HepG2 (cell line): ENCODE data around the gene DDX46. TPM values are rescaled to one million over a fixed set of nuclear protein-coding genes. Genes with fewer than 3 reads are reported as not detected.
A peak's percentile ranks its signal among the peaks of the same experiment; 100 is the strongest.

Experiments
- ARNT ChIP-seq: fragments of 450-650 bp; IDR thresholded peaks from 2 replicates; pipeline ENCODE4 v1.6.1; 2017
- FOXM1 ChIP-seq: sonication (generic); formaldehyde crosslinking; IDR thresholded peaks from 2 replicates; pipeline ENCODE4 v1.5.0; 2020; ENCODE audit warnings: missing genetic modification reagents
- HNRNPUL1 ChIP-seq: fragments of 200-400 bp; formaldehyde crosslinking; IDR thresholded peaks from 2 replicates; pipeline ENCODE4 v1.6.1; 2017; ENCODE audit warnings: low read depth, mild to moderate bottlenecking, low read length, moderate library complexity
- NFIB ChIP-seq: sonication (generic); formaldehyde crosslinking; IDR thresholded peaks from 2 replicates; pipeline ENCODE4 v1.9.0; 2021; ENCODE audit warnings: missing genetic modification reagents, mild to moderate bottlenecking, borderline replicate concordance
- NKX3-1 ChIP-seq: sonication (generic); formaldehyde crosslinking; IDR thresholded peaks from 2 replicates; pipeline ENCODE4 v1.5.0; 2020; ENCODE audit warnings: missing genetic modification reagents
- ZFYVE20 ChIP-seq: sonication (generic); formaldehyde crosslinking; IDR thresholded peaks from 2 replicates; pipeline ENCODE4 v1.8.0; 2023; ENCODE audit warnings: low read depth, mild to moderate bottlenecking, moderate library complexity, missing genetic modification reagents, borderline replicate concordance
- ZNF138 ChIP-seq: sonication (generic); formaldehyde crosslinking; IDR thresholded peaks from 2 replicates; pipeline ENCODE4 v1.5.0; 2020; ENCODE audit warnings: mild to moderate bottlenecking, low read depth, missing genetic modification reagents
- ZNF619 ChIP-seq: sonication (generic); formaldehyde crosslinking; IDR thresholded peaks from 2 replicates; pipeline ENCODE4 v1.4.0; 2020; ENCODE audit warnings: mild to moderate bottlenecking, missing genetic modification reagents
- ZNF670 ChIP-seq: sonication (generic); formaldehyde crosslinking; IDR thresholded peaks from 2 replicates; pipeline ENCODE4 v1.8.0; 2022; ENCODE audit warnings: mild to moderate bottlenecking, missing genetic modification reagents, borderline replicate concordance
- ZNF773 ChIP-seq: sonication (generic); formaldehyde crosslinking; IDR thresholded peaks from 2 replicates; pipeline ENCODE4 v1.4.0; 2020; ENCODE audit warnings: missing genetic modification reagents, borderline replicate concordance
- ZNF788 ChIP-seq: sonication (generic); formaldehyde crosslinking; IDR thresholded peaks from 2 replicates; pipeline ENCODE4 v1.5.0; 2020; ENCODE audit warnings: mild to moderate bottlenecking, missing genetic modification reagents, borderline replicate concordance
- polyA plus RNA-seq, 8 experiments: library from polyadenylated mRNA; depleted of rRNA in 3 of 8; stranded (reverse) in 7 of 8; unstranded in 1 of 8; fragments of >200 nt; fragmentation: Illumina TruSeq in 4 of 8; extraction: Trizol in 4 of 8; gene quantifications; 2 replicates each; pipeline versions ENCODE4 v1.2.1 to v1.2.3, GENCODE V29; 2011 to 2016; ENCODE audit warnings: low read depth in 4 of 8, missing spikeins in 1 of 8, mixed read lengths in 1 of 8; ENCODE audit not compliant: insufficient read depth in 1 of 8
- total RNA-seq, 5 experiments: library from RNA; depleted of rRNA; stranded (reverse); fragments of >200 nt; fragmentation: Illumina TruSeq; extraction: Trizol; gene quantifications; 2 replicates each; pipeline ENCODE4 v1.2.3, GENCODE V29; 2016; ENCODE audit warnings: low read depth in 1 of 5
- TF ChIP-seq, protein P1 (sequence below): sonication (generic); formaldehyde crosslinking; IDR thresholded peaks from 2 replicates; pipeline ENCODE4 v1.4.0; 2020; ENCODE audit warnings: low read depth, missing genetic modification reagents
- TF ChIP-seq, protein P2 (sequence below), 2 experiments: fragments of 450-650 bp in 1 of 2; sonication (generic) in 1 of 2; formaldehyde crosslinking in 1 of 2; IDR thresholded peaks; 2 replicates each; pipeline versions ENCODE4 v1.6.1 to v1.8.0; 2016 to 2022; ENCODE audit warnings: antibody characterized with exemption in 1 of 2, mild to moderate bottlenecking in 1 of 2, missing genetic modification reagents in 1 of 2

DDX46 gene
- total and polyA plus RNA-seq, 2 of the 13 experiments (the other 11 are each of a cell fraction or from before 2014, with no cell fraction given): 27.3 to 59.3 TPM

DNA sequence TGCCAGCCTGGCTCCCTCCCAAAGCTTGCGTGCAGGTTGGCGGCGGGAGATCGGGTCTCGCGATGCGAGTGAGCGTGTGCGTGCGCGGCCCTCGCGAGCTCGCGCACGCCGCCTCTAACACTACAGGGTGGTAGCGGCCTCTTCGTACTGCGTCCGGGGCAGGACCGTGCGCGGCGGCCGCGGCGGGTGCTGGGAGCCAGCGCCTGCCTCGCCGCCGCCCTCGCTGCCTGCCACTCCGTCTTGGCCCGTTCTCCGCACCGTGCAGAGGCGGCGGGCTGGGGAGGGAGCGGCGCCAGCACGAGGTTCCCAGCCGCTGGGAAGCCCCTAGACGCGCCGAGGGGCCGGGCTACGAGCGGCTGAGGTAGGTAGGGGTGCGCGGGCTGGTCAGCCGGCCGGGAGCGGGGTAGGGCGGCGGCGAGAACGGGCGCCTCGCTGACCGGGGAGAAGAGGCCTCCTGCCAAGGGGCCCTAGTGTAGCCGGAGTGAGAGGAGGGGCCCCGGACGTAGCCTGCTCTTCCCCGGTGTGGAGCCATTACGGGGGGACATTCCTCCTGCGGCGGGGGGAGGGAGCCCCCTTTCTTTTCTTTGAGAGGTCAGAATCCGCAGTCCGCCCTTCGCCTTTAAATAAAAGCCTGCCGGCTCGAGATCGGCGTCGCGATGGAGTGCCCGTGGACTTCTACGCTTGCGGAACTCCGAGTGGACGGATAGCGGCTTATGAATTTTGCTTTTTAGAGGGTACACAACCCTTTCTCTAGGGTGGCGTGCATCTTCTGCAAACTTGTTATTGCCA, 87.5 kb downstream of the DDX46 start, which contains the start of gene C5orf24 (continued):
- TF ChIP-seq, protein P1, sequence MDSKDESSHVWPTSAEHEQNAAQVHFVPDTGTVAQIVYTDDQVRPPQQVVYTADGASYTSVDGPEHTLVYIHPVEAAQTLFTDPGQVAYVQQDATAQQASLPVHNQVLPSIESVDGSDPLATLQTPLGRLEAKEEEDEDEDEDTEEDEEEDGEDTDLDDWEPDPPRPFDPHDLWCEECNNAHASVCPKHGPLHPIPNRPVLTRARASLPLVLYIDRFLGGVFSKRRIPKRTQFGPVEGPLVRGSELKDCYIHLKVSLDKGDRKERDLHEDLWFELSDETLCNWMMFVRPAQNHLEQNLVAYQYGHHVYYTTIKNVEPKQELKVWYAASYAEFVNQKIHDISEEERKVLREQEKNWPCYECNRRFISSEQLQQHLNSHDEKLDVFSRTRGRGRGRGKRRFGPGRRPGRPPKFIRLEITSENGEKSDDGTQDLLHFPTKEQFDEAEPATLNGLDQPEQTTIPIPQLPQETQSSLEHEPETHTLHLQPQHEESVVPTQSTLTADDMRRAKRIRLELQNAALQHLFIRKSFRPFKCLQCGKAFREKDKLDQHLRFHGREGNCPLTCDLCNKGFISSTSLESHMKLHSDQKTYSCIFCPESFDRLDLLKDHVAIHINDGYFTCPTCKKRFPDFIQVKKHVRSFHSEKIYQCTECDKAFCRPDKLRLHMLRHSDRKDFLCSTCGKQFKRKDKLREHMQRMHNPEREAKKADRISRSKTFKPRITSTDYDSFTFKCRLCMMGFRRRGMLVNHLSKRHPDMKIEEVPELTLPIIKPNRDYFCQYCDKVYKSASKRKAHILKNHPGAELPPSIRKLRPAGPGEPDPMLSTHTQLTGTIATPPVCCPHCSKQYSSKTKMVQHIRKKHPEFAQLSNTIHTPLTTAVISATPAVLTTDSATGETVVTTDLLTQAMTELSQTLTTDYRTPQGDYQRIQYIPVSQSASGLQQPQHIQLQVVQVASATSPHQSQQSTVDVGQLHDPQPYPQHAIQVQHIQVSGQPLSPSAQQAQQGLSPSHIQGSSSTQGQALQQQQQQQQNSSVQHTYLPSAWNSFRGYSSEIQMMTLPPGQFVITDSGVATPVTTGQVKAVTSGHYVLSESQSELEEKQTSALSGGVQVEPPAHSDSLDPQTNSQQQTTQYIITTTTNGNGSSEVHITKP: no peak
- TF ChIP-seq NKX3-1 (CRISPR knock-in tag): 0 out of 2 replicates have a peak, but pooled peaks have one; percentile 53
- TF ChIP-seq HNRNPUL1: 0 out of 2 replicates have a peak, but pooled peaks have one; percentile 52
- no peak for TF ChIP-seq ARNT
- no peak for TF ChIP-seq FOXM1
- 0 out of 2 replicates have a peak, but pooled peaks have one; percentile 37 for TF ChIP-seq ZNF773 (CRISPR knock-in tag)
- TF ChIP-seq ZNF138 (CRISPR knock-in tag): no peak
- TF ChIP-seq NFIB (CRISPR knock-in tag): peak; percentile 61; the same call in 1 of the 2 replicates
- TF ChIP-seq ZFYVE20 (CRISPR knock-in tag): peak; percentile 82; the same call in 1 of the 2 replicates
- TF ChIP-seq ZNF670 (CRISPR knock-in tag): no peak; the same call in 1 of the 2 replicates
- TF ChIP-seq, protein P2, sequence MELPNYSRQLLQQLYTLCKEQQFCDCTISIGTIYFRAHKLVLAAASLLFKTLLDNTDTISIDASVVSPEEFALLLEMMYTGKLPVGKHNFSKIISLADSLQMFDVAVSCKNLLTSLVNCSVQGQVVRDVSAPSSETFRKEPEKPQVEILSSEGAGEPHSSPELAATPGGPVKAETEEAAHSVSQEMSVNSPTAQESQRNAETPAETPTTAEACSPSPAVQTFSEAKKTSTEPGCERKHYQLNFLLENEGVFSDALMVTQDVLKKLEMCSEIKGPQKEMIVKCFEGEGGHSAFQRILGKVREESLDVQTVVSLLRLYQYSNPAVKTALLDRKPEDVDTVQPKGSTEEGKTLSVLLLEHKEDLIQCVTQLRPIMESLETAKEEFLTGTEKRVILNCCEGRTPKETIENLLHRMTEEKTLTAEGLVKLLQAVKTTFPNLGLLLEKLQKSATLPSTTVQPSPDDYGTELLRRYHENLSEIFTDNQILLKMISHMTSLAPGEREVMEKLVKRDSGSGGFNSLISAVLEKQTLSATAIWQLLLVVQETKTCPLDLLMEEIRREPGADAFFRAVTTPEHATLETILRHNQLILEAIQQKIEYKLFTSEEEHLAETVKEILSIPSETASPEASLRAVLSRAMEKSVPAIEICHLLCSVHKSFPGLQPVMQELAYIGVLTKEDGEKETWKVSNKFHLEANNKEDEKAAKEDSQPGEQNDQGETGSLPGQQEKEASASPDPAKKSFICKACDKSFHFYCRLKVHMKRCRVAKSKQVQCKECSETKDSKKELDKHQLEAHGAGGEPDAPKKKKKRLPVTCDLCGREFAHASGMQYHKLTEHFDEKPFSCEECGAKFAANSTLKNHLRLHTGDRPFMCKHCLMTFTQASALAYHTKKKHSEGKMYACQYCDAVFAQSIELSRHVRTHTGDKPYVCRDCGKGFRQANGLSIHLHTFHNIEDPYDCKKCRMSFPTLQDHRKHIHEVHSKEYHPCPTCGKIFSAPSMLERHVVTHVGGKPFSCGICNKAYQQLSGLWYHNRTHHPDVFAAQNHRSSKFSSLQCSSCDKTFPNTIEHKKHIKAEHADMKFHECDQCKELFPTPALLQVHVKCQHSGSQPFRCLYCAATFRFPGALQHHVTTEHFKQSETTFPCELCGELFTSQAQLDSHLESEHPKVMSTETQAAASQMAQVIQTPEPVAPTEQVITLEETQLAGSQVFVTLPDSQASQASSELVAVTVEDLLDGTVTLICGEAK (IDR thresholded peaks at IDR 0.05): no peak
- TF ChIP-seq, protein P2 (CRISPR knock-in tag; IDR thresholded peaks at IDR 0.05): 0 out of 2 replicates have a peak, but pooled peaks have one; percentile 58
- peak; percentile 19; the same call in 1 of the 2 replicates for TF ChIP-seq ZNF788
- no peak for TF ChIP-seq ZNF619
